ENCODE measurements around the gene AATF.

DNA sequence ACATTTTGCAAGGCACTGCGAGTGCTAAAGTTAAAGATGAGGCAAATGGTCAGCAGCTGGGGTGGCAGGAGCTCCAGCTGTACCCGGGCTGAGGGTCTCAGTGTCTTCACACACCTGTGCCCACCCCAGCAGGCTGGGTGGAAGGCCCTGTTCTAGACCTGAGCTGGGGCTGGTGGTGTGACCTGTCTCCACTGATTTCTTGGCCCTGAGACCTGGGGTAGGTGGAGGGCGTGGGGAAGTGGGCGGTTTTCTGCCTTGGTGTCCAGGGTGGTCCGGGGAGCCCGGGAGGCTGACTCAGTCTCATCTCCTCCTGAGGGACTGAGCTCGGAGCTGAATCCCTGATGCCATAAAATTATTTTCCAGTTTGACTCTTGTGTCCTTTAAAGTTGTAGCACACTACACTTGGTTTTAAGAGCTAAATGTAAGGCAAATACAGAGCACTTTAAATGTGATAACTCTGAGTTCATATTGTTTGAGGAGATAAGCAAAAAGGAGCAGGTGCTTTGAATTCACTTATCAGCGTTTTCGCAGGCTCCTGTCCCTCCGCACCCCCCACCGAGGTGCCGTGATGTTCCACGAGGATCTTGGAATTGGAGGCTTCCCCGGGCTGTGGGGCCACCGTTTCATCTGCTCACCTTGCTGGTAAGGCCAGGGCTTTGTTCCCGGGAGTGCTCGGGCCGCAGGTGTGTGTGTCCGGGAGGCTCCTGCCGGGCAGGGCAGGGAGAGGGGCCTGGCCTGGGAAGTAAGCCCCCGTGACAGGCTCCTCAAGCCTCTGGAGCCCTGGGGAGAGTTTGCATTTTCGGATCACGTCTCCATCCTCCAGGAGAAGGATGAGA is 117.0 kb downstream of the AATF start:
- TF ChIP-seq, protein P1, sequence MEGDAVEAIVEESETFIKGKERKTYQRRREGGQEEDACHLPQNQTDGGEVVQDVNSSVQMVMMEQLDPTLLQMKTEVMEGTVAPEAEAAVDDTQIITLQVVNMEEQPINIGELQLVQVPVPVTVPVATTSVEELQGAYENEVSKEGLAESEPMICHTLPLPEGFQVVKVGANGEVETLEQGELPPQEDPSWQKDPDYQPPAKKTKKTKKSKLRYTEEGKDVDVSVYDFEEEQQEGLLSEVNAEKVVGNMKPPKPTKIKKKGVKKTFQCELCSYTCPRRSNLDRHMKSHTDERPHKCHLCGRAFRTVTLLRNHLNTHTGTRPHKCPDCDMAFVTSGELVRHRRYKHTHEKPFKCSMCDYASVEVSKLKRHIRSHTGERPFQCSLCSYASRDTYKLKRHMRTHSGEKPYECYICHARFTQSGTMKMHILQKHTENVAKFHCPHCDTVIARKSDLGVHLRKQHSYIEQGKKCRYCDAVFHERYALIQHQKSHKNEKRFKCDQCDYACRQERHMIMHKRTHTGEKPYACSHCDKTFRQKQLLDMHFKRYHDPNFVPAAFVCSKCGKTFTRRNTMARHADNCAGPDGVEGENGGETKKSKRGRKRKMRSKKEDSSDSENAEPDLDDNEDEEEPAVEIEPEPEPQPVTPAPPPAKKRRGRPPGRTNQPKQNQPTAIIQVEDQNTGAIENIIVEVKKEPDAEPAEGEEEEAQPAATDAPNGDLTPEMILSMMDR (IDR thresholded peaks at IDR 0.05 in 4 of 5, conservative IDR thresholded peaks at IDR 0.05 in 1 of 5), result no peak
- no peak for TF ChIP-seq POLR2A (IDR thresholded peaks at IDR 0.05)

Measured in gastrocnemius medialis (tissue), 4 donors.